ENCODE data around the gene B3GNT3.

B3GNT3 gene, protein sequence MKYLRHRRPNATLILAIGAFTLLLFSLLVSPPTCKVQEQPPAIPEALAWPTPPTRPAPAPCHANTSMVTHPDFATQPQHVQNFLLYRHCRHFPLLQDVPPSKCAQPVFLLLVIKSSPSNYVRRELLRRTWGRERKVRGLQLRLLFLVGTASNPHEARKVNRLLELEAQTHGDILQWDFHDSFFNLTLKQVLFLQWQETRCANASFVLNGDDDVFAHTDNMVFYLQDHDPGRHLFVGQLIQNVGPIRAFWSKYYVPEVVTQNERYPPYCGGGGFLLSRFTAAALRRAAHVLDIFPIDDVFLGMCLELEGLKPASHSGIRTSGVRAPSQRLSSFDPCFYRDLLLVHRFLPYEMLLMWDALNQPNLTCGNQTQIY
- total RNA-seq: 0 to 0.10 (median 0) reads per million in 9 experiments

- H3K9me3 Mint-ChIP-seq: no peaks in the 10 kb centered on the region
- H3K27me3 Mint-ChIP-seq: peaks cover 0 to 25% of the 10 kb centered on the region in 2 donors
- peaks cover 22 to 27% of the 10 kb centered on the region in 2 donors for H3K4me1 Mint-ChIP-seq (ENCODE audit: low read depth in 2 of 2)
- peak within 1 kb of the TSS; percentile 38 to 59 for H3K4me3 Mint-ChIP-seq
- no peaks in the 10 kb centered on the region for H3K36me3 Mint-ChIP-seq (ENCODE audit: insufficient read depth)
- DNase-seq (no peak), ATAC-seq (replicated peaks) (no peak)
- H3K27ac Mint-ChIP-seq: peak within 1 kb of the TSS; percentile 5 to 8
Measured at GRCh38 chr19:17794731-17795494, at the start of gene B3GNT3. TSS of gene B3GNT3 (plus strand) at chr19:17795138. CDS start at chr19:17807808, 12,670 bp downstream.

- no peaks in the 10 kb centered on the region for H3K9me3 Mint-ChIP-seq
- no peaks in the 10 kb centered on the region for H3K27me3 Mint-ChIP-seq
- H3K4me1 Mint-ChIP-seq (ENCODE audit: low read depth in 2 of 2): peaks cover 38 to 40% of the 10 kb centered on the region in 2 donors
- H3K27ac Mint-ChIP-seq: peak overlapping the region; percentile 64 to 98
- peaks cover 21% of the 10 kb centered on the region for H3K36me3 Mint-ChIP-seq (ENCODE audit: insufficient read depth)
- DNase-seq: peak; percentile 89 to 95 (median 92)
- ATAC-seq (replicated peaks): peak; percentile 86
- H3K4me3 Mint-ChIP-seq: peak overlapping the region; percentile 92 to 96
Measured at GRCh38 chr19:17747205-17748098, 47.5 kb upstream of the B3GNT3 start.

DNA sequence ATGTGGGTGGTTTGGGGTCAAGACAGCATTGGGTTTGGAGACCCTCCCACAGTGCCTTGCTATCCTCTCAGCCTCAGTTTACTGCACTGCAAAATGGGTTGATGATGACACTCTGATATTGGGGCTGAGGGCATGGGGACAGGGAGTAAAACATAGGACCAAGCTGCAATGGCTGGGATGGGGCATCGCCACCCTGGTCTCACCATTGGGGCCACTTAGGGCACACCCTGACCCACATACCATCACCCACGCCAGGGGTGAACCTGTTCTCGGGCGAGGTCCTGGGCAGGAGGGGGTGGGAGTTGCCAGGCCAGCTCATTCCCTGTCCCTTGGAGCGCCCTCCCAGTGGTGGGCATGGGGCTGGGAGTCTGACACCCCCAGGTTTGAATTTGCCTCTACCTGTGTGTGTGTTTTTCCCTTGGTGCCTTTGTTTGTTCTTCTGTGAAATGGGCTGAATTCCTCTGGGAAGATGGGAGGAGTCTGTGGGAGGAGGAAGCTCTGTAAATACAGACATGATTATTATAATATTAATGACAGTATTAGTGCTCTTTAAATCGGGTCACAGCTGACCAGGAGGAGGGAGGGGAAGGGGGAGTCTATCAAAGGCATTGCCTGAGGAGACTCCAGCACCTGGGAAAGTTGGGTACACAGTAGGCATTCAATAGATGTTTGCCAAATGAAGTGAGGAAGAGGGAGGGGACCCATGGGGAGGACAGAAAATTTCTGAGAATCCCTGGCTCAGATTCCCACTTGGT, 45.9 kb upstream of the B3GNT3 start:
- Mint-ChIP-seq H3K27me3 (no peaks in the 10 kb centered on the region), H3K4me1 (ENCODE audit: low read depth in 2 of 2) (peaks cover 38 to 40% of the 10 kb centered on the region in 2 donors), H3K4me3 (peak overlapping the region; percentile 92 to 96), H3K9me3 (no peaks in the 10 kb centered on the region), H3K36me3 (ENCODE audit: insufficient read depth) (peaks cover 21% of the 10 kb centered on the region), H3K27ac (peak overlapping the region; percentile 77 to 98)
- no peak for ATAC-seq (replicated peaks)
- no peak for DNase-seq

- DNase-seq: no peak
- peaks cover 43 to 45% of the 10 kb centered on the region in 2 donors for H3K4me1 Mint-ChIP-seq (ENCODE audit: low read depth in 2 of 2)
- H3K9me3 Mint-ChIP-seq: no peaks in the 10 kb centered on the region
Measured at GRCh38 chr19:17749912-17750317, 45.0 kb upstream of the B3GNT3 start.

DNA sequence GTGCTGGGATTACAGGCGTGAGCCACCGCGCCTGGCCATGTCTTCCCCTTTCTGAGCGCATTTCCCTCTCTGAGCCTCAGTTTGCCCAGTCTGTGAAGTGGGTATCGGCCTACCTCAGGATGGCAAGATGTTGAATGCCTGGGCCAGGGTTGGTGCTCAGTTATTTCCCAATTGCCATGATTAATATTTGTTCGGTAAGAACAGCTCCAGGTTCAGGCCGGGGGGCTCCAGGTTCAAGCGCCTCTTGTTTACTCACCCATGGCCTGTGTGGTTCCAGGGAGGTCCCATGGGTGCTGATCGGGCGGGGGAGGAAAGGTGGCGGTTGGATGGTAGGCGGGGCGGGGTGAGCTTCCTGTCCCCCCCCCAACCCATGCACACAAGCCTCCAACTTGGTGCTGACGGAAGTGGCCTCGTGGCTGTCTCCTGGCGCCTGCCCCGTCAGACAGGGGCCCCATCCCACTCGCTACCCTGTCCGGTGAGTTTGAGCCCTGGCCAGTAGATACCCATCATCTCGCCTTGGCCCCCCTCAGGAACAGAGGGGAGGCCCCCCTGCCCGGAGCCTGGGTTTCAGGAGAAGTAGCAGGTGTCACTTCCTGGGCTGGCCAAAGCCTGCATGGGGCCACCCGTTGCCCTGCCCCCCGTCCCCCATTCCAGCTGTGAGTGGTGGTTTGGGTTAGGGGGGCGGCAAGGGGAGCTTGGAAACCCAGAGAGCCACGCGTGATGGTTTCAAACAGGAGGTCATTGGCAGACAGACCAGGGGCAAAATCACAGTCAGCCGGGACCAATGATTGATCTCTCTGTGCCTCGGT, 43.6 kb upstream of the B3GNT3 start, which contains the start of gene FCHO1:
TSS of gene FCHO1 (plus strand) at position 375 of the 809 bp plus-strand sequence. CDS start 3,688 bp downstream, outside the sequence.
- ATAC-seq (replicated peaks) (peak; percentile 76), DNase-seq (peak; percentile 79 to 83 (median 80))
- Mint-ChIP-seq H3K27ac (peak within 1 kb of the TSS; percentile 97 to 98), H3K36me3 (ENCODE audit: insufficient read depth) (peaks cover 21% of the 10 kb centered on the region), H3K27me3 (no peaks in the 10 kb centered on the region), H3K4me3 (peak within 1 kb of the TSS; percentile 92 to 96), H3K9me3 (no peaks in the 10 kb centered on the region), H3K4me1 (ENCODE audit: low read depth in 2 of 2) (peaks cover 44 to 50% of the 10 kb centered on the region in 2 donors)

More at GRCh38 chr19:17749912-17750317, 45.0 kb upstream of the B3GNT3 start:
- Mint-ChIP-seq H3K27ac (peak overlapping the region; percentile 97 to 98), H3K27me3 (no peaks in the 10 kb centered on the region), H3K4me3 (peak overlapping the region; percentile 92 to 96), H3K36me3 (ENCODE audit: insufficient read depth) (peaks cover 21% of the 10 kb centered on the region)
- no peak for ATAC-seq (replicated peaks)

DNA sequence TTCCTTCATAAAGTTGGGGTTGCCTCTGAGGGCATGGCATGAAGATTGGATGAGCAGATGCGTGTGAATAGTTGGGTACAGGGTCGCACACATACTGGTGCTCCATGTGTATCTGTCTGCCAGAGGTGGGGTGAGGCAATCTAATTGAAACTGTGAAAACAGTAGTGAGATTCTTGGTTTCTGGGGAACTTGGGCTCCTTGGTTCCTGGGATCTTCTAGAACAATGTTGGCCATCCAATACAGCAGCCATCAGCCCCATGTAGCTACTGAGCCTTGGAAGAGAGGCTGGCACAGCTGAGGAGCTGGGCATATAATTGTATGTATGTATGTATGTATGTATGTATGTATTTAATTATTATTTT, 43.0 kb upstream of the B3GNT3 start:
- no peak for DNase-seq
- peaks cover 41 to 46% of the 10 kb centered on the region in 2 donors for H3K4me1 Mint-ChIP-seq (ENCODE audit: low read depth in 2 of 2)

GRCh38 chr19:17752865-17753639, 41.9 kb upstream of the B3GNT3 start:
- no peak overlapping the region for H3K4me3 Mint-ChIP-seq

More for the DNA sequence above, 43.0 kb upstream of the B3GNT3 start:
- ATAC-seq (replicated peaks): no peak
- no peaks in the 10 kb centered on the region for H3K27me3 Mint-ChIP-seq
- H3K36me3 Mint-ChIP-seq (ENCODE audit: insufficient read depth): peaks cover 22% of the 10 kb centered on the region
- peak overlapping the region; percentile 92 to 96 for H3K4me3 Mint-ChIP-seq
- no peaks in the 10 kb centered on the region for H3K9me3 Mint-ChIP-seq
- peak overlapping the region; percentile 97 to 98 for H3K27ac Mint-ChIP-seq

GRCh38 chr19:17753976-17754375, 41.0 kb upstream of the B3GNT3 start:
- DNase-seq (no peak), ATAC-seq (replicated peaks) (no peak)
- Mint-ChIP-seq H3K4me1 (ENCODE audit: low read depth in 2 of 2) (peaks cover 33 to 34% of the 10 kb centered on the region in 2 donors), H3K4me3 (no peak overlapping the region), H3K9me3 (no peaks in the 10 kb centered on the region), H3K36me3 (ENCODE audit: insufficient read depth) (peaks cover 17% of the 10 kb centered on the region), H3K27me3 (no peaks in the 10 kb centered on the region), H3K27ac (peak overlapping the region; percentile 20 to 86)

More at GRCh38 chr19:17752865-17753639, 41.9 kb upstream of the B3GNT3 start:
- ATAC-seq (replicated peaks): no peak
- no peak for DNase-seq
- H3K36me3 Mint-ChIP-seq (ENCODE audit: insufficient read depth): peaks cover 20% of the 10 kb centered on the region
- H3K27ac Mint-ChIP-seq: peak overlapping the region in 1 of 2 donors; percentile 20
- H3K9me3 Mint-ChIP-seq: no peaks in the 10 kb centered on the region
- peaks cover 38 to 42% of the 10 kb centered on the region in 2 donors for H3K4me1 Mint-ChIP-seq (ENCODE audit: low read depth in 2 of 2)
- H3K27me3 Mint-ChIP-seq: no peaks in the 10 kb centered on the region

GRCh38 chr19:17754634-17755442, 40.1 kb upstream of the B3GNT3 start:
- Mint-ChIP-seq H3K4me3 (peak overlapping the region in 1 of 2 donors; percentile 46), H3K27me3 (no peaks in the 10 kb centered on the region), H3K27ac (peak overlapping the region; percentile 20 to 86), H3K9me3 (no peaks in the 10 kb centered on the region), H3K36me3 (ENCODE audit: insufficient read depth) (peaks cover 20% of the 10 kb centered on the region), H3K4me1 (ENCODE audit: low read depth in 2 of 2) (peaks cover 24 to 25% of the 10 kb centered on the region in 2 donors)
- ATAC-seq (replicated peaks) (no peak), DNase-seq (no peak)

- Mint-ChIP-seq H3K9me3 (no peaks in the 10 kb centered on the region), H3K4me1 (ENCODE audit: low read depth in 2 of 2) (peaks cover 22 to 24% of the 10 kb centered on the region in 2 donors), H3K36me3 (ENCODE audit: insufficient read depth) (peaks cover 21% of the 10 kb centered on the region), H3K4me3 (no peak overlapping the region), H3K27me3 (no peaks in the 10 kb centered on the region), H3K27ac (peak overlapping the region in 1 of 2 donors; percentile 86)
- ATAC-seq (replicated peaks): no peak
- DNase-seq: no peak
Measured at GRCh38 chr19:17755443-17755890, 39.5 kb upstream of the B3GNT3 start.

All from effector memory CD8-positive, alpha-beta T cell (primary cell).